Right forelimb (tissue), 1 donor: ENCODE data around the gene FMR1.

ENCODE experiments used
- DNase-seq: peaks from one replicate; pipeline ENCODE4 v3.0.0-alpha.2; 2018

Gene FMR1

DNA sequence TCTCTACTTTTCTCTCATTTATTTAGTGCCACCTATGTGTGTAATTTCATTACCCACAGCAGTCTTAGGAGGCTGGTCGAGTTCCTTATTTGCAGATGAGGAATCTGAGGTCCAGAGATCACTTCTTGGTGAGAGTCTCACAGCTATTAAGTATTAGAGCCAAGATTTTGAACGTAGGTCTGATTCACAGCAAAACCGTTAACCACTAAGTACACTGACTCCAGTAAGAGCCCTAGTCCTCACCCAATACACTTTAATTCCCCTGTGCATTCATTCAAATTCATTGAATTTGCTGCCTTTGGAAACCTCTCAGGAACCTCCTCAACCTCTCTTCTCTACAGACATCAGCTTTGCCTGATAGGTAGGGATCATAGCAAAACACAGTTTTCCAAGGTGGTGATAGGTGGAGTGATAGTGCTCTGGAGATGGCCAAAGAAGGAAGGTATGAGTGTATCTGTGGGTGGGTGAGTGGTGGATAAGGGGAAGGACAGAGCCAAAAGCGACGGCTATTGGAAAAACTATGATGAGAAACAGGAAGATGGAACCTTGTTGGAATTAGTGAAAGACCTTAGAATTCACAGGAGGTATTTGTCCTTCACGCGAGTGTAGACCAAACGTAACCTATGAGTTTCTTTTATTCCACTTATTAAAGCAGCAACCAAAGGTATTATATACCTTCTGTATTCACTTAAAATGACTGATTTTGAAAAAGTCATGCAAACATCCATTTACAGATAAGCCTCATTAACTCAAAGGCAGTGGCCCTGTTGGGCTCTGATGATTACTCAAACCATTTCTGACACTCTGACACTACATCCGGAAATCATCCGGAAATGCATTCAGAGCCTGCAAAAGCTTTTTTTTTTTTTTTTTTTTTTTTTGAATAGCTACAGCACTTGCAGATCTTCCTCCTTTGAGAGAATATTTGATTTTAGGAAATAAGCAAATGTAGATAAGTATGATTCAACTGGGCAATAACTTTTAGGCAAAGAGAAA lies 6.3 kb downstream of the FMR1 start:
- DNase-seq: no peak

DNA sequence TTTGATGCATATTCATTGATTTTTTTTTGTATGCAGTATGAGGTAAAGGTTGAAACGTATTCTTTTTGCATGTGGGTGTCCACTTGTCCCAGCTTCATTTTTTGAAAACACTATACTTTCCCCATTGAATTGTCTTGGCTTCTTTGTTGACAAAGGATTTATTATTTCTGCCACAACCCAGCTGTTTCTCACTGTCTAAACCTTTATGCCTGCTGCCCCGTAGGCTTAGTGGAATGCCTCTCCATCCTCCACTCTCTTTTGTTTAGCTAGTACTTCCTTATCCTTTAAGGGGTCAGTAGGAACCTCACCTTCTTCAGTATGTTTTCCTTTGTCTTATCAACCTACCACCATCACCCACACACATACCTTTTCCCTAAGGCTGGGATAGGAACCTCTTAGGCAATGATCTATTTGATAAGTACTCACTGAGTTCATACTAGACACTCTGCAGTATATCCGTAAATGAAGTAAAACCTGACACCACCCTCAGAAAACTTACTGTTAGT lies 8.5 kb downstream of the FMR1 start:
- DNase-seq: no peak

DNA sequence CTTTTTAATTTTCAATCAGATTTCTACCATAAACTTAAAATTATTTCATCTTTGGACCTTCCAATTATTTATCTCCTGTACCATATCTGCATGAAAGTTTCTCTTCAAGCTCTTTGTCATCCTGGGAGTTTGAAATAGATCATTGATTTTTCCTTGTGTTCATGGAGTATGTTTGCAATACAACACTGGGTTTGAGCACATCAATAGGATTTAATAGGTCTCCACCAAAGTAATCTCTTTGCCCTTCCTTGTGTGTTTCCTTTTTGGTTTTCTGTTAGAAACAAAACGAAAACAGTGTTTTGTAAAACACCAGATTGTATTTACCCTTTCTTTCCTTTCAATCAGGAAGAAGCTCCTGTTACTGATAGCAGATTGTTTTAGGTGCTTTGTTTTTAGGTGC lies 11.9 kb downstream of the FMR1 start:
- no peak for DNase-seq

DNA sequence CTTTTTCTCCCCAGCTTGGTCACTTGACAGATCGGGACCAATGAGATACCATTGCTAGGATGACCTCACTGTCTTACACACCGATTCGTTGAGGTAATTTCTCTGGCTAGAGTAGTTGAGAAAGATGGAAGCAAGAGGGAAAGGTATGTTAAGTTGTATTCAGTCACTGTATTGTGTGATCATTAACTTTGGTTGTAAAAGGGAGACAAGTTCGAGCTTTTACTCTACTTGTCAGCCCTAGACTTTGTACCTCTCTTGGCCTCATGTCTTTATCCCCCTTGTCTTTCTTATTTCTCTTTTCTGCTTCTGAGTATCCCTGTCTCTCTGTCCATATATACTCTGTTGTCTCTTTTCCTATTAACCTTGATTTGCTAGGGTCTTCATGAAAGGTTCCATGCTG lies 15.5 kb downstream of the FMR1 start:
- DNase-seq: no peak

DNA sequence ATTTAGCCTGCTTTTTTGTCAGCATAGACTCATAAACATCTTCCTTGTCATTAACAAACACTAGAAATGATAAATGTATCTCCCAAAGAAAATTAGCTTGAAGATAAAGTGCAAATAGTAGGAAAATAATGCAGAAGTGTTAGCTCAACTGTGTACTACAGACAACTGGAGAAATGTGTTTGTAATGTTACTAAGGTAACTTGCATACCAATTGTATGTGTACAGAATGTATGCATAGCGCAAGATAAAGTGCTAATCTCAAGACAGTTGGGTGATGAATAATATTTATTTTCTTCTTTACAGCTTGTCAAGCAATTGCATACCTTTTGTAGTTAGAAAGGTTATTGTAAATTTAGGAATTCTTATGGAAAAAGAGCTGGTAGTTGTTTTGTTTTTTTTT lies 22.1 kb downstream of the FMR1 start:
- DNase-seq: no peak

DNA sequence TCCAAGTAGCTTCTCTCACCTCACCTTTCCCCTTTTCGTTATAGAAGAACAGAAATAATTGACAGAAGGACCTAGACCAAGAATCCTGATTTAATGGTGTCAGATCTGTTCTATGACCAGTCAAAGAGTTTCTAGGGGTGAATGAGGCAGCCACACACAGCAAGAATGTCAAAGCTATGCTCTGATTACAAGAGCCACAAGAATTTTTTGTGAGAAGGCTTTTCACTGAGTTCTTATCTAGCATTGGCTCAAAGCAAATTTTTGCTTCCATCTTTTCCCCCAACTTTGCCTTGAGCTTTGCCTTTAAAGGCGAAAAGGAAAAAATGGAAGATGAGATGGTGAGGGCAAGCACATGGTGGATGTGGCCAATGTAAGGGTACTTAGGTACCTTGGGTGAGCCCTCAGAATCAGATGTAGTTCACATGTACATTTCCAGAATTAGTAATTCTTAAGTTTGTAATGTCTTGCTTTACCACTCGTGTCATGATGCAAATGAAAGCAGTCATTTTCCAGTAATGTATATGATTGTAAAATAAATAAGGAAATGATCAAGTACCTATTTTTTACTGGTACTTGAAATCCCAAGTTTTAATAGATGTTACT lies 23.5 kb downstream of the FMR1 start:
- no peak for DNase-seq

DNA sequence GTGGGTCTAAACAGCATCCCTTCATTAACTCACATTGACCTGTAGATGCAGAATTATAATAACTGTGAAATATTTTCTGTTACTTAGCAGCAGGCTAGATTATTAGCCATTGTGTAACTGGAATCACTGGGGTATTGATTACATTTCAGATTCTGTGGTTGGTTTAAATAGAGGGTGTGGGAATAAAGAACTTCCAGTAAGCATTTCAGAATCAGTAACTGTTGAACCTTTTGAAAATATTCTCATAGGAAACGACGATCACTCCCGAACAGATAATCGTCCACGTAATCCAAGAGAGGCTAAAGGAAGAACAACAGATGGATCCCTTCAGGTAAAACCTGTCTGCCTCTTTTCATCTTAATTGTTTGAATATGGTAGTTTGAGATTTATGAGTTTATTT lies 33.6 kb downstream of the FMR1 start:
- no peak for DNase-seq

DNA sequence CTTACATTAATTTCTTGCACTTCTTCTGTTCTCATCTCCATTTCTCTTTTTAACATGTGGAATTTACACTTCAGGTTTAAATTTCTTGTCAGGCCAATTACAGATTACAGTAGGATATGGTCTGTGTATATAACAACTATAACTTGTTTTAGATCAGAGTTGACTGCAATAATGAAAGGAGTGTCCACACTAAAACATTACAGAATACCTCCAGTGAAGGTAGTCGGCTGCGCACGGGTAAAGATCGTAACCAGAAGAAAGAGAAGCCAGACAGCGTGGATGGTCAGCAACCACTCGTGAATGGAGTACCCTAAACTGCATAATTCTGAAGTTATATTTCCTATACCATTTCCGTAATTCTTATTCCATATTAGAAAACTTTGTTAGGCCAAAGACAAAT lies 36.8 kb downstream of the FMR1 start:
- DNase-seq: no peak

DNA sequence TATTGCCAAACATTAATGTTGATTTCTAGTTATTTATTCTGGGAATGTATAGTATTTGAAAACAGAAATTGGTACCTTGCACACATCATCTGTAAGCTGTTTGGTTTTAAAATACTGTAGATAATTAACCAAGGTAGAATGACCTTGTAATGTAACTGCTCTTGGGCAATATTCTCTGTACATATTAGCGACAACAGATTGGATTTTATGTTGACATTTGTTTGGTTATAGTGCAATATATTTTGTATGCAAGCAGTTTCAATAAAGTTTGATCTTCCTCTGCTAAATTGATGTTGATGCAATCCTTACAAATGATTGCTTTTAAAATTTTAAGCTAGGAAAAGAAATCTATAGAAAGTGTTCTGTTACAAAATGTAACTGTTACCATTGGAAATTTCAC lies 38.6 kb downstream of the FMR1 start:
- no peak for DNase-seq

DNA sequence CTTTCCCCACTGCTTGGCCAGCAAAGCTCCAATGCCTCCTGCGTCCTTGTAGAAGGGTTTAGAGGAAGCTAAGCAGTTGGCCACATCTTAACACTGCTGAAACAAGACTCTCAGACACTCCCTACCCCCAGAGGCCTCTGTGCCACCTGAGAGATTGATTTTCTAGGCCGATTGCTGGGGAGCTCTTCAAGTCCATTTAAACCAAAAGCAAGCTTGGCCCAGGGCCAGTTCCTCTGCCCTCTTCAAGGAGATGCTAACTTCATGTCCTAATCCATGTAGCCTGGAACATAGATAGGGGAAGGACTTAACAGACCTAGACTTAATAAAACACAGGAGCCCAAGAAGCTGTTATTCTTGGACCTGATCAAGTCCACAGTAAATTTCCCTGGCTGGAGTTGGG lies 42.3 kb downstream of the FMR1 start:
- DNase-seq: no peak

DNA sequence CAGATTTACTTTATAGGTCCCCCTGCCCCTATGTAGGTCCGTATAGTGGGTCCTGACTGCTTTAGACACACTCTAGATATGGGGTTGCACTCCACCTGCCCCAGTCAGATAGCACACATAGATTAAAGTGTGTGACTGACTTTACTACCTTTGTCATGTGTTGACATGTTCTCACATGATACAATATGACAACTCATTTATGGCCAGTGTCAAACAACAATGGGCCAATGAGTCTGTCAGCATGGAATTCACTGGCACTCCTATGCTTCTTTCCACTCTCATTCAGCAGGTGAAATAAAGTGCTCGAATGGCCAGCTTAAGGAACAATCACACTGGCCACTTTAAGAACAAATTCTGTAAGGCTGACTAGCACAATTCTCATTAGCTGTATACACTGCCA lies 45.6 kb downstream of the FMR1 start:
- no peak for DNase-seq

DNA sequence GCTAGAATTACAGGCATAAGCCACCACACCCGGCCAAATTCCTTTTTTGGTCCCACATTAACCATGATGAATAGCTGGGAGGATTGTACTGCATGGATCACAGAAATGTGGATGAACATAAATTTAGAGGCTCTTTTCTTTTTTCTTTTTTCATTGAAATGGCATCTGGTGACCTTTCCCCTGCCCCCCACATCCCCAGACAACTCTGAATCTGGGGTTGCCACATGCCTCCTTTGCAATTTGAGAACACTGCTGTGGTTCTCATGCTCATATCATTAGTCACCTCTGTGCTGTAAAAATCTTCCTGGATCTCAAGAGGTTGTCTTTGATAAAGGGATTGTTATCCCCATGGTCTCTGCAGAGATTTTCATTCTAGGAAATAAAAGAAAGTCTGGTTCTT lies 46.6 kb downstream of the FMR1 start:
- DNase-seq: no peak

DNA sequence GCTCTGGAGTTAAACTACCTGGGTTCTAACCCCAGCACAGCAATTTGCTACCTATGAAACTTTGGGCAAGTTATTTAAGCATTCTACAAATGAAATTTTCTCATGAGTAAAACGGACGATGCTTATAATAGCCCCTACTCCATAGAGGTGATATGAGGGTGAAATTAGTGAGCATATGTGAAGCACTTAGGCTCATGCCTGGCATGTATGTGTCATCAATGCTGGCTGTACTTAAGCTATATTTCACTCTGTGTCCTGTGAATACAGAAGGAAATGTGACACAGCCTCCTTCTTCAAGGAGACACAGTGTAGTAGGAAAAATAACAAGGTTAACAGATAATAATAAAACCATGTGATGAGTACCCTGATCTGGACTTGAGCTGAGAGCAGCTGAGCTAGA lies 49.0 kb downstream of the FMR1 start:
- no peak for DNase-seq

DNA sequence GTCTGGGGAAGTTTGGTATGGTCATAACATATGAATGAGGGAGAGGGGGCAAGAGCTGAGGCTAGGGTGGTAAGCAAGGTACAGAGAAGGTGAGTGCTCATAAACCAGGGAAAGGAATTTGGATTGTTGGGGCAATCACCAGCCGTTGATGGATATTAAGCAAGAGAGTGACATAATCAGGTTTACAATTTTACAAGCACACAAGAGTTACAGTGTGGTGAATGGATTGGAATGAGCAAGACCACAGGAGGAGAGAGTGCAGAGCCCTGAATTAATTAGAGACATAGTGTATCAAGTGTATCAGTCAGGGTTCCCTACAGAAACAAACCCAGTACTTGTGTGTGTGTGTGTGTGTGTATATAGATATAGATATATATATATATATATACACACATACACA lies 50.8 kb downstream of the FMR1 start:
- DNase-seq: no peak

DNA sequence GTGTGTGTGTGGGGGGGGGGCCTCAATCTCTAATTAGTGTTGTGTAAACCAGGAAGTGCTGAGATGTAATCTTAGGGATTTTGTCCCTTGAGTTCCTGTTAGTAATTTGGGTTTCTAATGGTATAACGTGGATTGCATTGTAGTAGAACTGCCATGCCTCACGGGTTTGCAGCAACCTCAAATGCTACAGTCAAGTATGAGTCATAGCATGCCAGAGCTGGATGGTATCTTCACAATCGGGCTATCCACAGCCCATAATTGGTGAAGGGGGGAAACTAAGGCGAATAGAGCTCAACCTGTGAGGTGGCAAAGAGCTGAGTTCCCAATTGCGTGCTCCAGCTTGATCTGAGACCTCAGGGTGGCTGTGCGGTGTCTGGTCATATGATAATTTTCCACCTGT lies 67.2 kb downstream of the FMR1 start:
- no peak for DNase-seq

DNA sequence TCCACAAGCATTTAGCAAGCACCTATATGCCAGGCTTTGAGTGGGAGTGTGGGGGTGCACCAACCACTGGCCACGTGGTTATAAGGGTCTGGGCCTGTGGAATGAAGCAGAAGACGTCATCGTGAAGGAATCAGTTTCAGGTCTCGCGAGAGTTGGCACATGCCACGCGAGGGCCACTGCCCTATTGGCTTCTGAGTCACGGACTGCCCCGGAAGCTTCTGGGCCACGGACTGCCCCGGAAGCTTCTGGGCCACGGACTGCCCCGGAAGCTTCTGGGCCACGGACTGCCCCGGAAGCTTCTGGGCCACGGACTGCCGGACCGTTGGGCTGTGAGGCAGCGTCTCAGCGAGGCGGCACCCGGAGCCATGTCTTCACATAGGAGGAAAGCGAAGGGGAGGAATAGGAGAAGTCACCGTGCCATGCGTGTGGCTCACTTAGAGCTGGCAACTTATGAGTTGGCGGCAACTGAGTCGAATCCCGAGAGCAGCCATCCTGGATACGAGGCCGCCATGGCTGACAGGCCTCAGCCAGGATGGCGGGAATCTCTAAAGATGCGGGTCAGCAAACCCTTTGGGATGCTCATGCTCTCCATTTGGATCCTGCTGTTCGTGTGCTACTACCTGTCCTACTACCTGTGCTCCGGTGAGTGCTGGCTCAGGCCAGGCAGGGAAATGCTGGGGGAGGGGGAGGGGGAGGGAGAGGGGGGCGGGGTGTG lies 69.5 kb downstream of the FMR1 start, which contains the start of gene FMR1NB:
Gene FMR1NB (plus strand): TSS at position 300 of the 715 bp plus-strand sequence. CDS start 66 bp downstream, at position 366.
- DNase-seq: no peak
